Thyroid gland (tissue), 4 donors: ENCODE results near the gene RAB31.

Experiments
- CTCF ChIP-seq, 6 experiments: fragments of 200-600 bp in 3 of 6; fragments of 450-650 bp in 3 of 6; sonication (generic) in 3 of 6; IDR thresholded peaks; one replicate each; pipeline ENCODE4 v1.5.1; 2016 to 2019; ENCODE audit warnings: antibody characterized with exemption in 6 of 6, mild to moderate bottlenecking in 2 of 6, inconsistent platforms in 1 of 6, moderate library complexity in 1 of 6
- POLR2A ChIP-seq, 2 donors: fragments of 450-650 bp; IDR thresholded peaks; one replicate each; pipeline ENCODE4 v1.6.1; 2017; ENCODE audit warnings: antibody characterized with exemption in 2 of 2, mild to moderate bottlenecking in 2 of 2, moderate library complexity in 1 of 2

- TF ChIP-seq CTCF (IDR thresholded peaks at IDR 0.05) (no peak), POLR2A (IDR thresholded peaks at IDR 0.05) (no peak)
These were observed 94.3 kb downstream of the RAB31 start for GRCh38 chr18:9802175-9803062.
